ENCODE data around the gene HBB.
"Not testable (repeated sequence)": the region's sequence is repeated elsewhere in the genome, so short reads cannot be mapped to it uniquely, and the experiment has no call there.

HBB gene

DNA sequence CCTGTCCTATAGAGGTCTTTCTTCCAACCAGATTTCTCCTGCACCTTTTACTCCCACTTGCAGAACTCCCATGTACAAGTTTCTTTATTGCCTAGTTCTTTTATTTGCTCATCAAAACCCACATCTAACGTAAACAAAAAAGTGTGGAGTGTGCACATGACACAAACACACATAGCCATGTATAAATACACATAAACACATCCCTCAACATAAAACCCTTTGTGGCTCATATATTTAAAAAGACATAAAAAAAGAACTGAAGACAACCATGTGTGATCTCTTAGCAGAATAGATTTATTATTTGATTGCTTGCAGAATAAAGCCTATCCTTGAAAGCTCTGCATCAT is 26.0 kb upstream of the HBB start:
- no peak for TF ChIP-seq JUND (IDR thresholded peaks at IDR 0.05; ENCODE audit: low read depth)
- in situ Hi-C loops (cut with HindIII; ENCODE audit: low pct_unique_long_range_greater_than_20kb, low sequenced_read_pairs), result no loop called here
- DNase-seq (ENCODE audit: low read depth in 1 of 2, low spot score in 1 of 2), result no peak

DNA sequence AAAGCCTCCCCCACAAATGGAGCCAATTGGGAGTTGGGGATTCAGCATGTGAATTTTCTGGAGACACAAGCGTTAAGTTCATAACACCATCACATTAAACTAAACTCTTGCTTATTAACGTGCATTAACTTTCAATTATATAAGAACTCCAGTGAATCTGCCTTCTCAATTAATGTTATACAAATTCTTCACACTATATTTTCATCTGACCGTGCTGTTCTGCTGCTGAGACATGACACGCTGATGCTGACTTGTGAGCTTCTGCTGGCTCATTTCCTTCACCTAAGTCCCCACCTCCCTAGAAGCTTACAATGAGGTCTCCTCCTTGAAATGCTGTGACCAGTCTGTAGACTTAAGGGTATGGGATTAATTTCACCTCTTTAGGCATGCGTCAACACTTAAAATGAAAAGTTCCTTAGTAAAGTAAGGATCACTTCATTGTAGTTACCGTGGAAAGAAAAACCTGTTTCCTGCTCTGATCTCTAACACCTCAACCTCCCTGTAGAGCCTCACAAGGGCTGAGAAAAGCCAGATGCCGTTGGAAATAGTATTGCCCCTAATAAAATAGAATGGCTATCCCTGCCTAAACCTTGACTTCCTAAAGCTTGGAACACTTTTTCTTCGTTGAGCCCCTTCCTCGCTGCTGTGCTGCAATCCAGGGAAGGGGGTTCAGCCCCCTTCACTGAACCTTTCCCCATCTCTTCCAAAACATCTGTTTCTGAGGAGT is 25.5 kb upstream of the HBB start:
- in situ Hi-C loops (cut with HindIII; ENCODE audit: low pct_unique_long_range_greater_than_20kb, low sequenced_read_pairs), result no loop called here
- TF ChIP-seq JUND (IDR thresholded peaks at IDR 0.05; ENCODE audit: low read depth), result no peak
- DNase-seq (ENCODE audit: low read depth in 1 of 2, low spot score in 1 of 2), result no peak

DNA sequence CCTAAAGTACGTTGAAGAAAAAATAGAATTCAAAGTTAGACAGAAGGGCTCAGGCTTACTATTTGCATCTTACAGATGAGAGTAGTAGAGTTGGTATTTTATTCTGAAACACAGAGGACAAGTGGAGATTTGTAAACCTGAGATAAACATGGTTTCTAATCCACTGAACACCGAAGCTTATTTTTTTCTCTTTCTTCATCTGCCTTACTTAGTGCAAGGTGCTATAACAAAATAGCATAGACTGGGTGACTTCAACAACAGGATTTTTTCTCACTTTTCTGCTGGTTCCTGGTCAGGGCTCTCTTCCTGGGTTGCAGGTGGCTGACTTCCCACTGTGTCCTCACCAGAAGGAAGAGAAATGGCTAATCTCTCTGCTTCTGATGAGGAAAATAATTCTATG is 24.9 kb upstream of the HBB start:
- in situ Hi-C loops (cut with HindIII; ENCODE audit: low pct_unique_long_range_greater_than_20kb, low sequenced_read_pairs), result no loop called here
- DNase-seq (ENCODE audit: low read depth in 1 of 2, low spot score in 1 of 2), result no peak
- TF ChIP-seq JUND (IDR thresholded peaks at IDR 0.05; ENCODE audit: low read depth), result no peak

DNA sequence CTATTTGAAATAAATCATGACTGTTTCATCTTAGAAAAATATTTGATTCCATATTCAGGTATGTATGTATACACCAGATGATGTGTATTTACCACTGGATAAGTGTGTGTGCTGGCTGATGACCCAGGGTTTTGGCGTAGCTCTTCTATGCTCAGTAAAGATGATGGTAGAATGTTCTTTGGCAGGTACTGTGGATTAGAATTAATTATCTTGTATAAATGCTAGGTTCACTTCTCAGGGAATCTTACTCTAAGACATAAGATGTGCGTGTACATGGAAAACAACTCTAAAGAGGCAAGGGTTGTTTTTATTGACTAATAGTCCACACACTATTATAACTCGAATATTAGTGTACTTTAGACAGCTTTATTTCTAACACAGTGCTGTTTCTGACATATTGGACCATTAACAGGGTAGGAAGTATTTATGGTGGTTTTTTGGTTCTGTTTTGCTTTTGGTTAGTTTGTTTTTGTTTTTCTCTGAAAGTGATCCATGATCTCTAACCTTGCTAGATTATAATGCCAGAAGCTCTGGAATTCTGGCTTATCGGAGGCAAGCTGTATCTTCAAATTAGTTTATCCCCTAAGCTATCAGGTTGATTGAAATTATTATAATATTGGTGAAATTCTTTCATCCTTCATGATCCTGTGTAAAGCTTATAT is 23.8 kb upstream of the HBB start:
- in situ Hi-C loops (cut with HindIII; ENCODE audit: low pct_unique_long_range_greater_than_20kb, low sequenced_read_pairs), result no loop called here
- no peak for DNase-seq (ENCODE audit: low read depth in 1 of 2, low spot score in 1 of 2)
- TF ChIP-seq JUND (IDR thresholded peaks at IDR 0.05; ENCODE audit: low read depth), result no peak

DNA sequence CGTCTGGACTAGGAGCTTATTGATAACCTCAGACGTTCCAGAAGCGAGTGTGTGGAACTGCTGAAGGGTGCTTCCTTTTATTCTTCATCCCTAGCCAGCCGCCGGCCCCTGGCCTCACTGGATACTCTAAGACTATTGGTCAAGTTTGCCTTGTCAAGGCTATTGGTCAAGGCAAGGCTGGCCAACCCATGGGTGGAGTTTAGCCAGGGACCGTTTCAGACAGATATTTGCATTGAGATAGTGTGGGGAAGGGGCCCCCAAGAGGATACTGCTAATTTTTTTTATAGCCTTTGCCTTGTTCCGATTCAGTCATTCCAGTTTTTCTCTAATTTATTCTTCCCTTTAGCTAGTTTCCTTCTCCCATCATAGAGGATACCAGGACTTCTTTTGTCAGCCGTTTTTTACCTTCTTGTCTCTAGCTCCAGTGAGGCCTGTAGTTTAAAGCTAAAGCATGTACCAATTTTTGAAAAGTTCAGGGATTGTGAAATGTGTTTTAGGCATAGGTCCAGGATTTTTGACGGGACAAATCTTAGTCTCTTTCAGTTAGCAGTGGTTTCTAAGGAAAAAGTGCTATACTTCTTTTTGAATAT is 23.0 kb upstream of the HBB start, which contains the start of gene HBG1:
TSS of gene HBG1 (minus strand) at position 51 of the 590 bp plus-strand sequence. CDS start 53 bp downstream, outside the sequence.
- DNase-seq (ENCODE audit: low read depth in 1 of 2, low spot score in 1 of 2); in situ Hi-C loops (cut with HindIII; ENCODE audit: low pct_unique_long_range_greater_than_20kb, low sequenced_read_pairs): not testable (repeated sequence)

DNA sequence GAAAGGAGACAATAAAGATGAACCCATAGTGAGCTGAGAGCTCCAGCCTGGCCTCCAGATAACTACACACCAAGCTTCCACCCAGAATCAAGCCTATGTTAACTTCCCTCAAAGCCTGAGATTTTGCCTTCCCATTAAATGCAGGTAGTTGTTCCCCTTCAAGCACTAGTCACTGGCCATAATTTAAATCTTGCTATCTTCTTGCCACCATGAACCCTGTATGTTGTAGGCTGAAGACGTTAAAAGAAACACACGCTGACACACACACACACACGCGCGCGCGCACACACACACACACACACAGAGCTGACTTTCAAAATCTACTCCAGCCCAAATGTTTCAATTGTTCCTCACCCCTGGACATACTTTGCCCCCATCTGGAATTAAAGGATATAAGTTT is 21.6 kb upstream of the HBB start:
- in situ Hi-C loops (cut with HindIII; ENCODE audit: low pct_unique_long_range_greater_than_20kb, low sequenced_read_pairs); DNase-seq (ENCODE audit: low read depth in 1 of 2, low spot score in 1 of 2): not testable (repeated sequence)

DNA sequence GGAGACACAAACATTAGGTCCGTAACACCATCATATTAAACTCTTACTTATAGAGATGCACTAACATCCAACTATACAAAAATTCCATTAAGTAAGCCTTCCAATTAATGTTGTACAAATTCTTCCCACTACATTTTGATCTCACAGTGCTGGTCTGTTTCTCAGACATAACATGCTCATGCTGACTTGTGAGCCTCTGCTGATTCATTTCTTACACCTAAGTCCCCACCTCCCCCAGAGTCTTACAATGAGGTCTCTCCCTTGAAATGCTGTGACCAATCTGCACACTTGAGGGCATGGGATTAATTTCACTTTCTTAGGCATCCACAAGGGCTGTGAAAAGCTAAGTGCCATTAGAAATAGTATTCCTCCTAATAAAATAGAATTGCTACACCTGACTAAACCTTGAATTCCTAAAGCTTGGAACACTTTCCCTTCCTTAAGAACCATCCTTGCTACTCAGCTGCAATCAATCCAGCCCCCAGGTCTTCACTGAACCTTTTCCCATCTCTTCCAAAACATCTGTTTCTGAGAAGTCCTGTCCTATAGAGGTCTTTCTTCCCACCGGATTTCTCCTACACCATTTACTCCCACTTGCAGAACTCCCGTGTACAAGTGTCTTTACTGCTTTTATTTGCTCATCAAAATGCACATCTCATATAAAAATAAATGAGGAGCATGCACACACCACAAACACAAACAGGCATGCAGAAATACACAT is 20.8 kb upstream of the HBB start:
- TF ChIP-seq JUND (IDR thresholded peaks at IDR 0.05; ENCODE audit: low read depth), result no peak
- DNase-seq (ENCODE audit: low read depth in 1 of 2, low spot score in 1 of 2), result no peak
- in situ Hi-C loops (cut with HindIII; ENCODE audit: low pct_unique_long_range_greater_than_20kb, low sequenced_read_pairs), result no loop called here

DNA sequence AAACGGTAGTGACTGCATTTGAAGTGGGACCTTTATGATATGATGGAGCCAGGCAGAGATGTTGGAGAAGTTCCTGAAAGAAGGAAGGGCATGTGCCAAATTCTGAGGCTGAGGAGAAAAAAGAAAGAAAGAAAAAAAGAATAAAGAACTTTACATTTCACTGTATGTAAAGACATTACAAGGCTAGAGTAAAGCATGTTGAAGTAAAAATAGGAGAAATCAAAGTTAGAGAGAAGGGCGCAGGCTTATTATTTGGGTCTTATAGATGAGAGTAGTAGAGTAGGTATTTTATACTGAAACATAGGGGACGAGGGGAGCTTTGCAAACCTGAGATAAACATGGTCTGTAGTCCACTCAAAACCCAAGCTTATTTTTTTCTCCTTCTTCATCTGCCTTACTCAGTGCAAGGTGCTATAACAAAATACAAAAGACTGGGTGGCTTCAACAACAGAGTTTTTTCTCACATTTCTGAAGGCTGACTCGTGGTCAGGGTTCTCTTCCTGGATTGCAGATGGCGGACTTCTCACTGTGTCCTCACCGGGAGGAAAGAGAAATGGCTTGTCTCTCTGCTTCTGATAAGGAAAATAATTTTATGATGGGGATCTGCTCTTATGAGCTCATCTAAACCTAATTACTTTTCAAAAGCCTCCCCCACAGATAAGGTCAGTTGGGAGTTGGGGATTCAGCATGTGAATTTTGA is 20.1 kb upstream of the HBB start:
- no peak for TF ChIP-seq JUND (IDR thresholded peaks at IDR 0.05; ENCODE audit: low read depth)
- in situ Hi-C loops (cut with HindIII; ENCODE audit: low pct_unique_long_range_greater_than_20kb, low sequenced_read_pairs), result no loop called here
- DNase-seq (ENCODE audit: low read depth in 1 of 2, low spot score in 1 of 2), result no peak

DNA sequence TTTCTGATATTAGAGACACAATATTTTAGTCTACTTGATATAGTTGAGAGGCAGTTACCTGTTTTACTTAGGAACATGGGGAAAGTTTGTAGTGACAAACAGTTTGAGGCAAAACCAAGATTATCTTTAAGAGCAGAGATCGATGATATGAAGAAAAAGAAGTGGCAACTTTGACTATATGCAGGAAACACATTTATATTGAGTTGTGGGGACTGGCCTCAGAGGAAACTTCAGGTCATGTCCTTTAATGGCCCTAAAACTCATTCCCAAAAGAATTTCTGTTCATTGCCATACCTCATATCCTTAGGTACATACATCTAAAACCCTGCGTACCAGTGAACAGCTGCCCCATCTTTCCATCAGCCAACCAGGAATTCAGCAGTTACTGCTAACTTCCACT is 18.3 kb upstream of the HBB start:
- TF ChIP-seq JUND (IDR thresholded peaks at IDR 0.05; ENCODE audit: low read depth), result no peak
- in situ Hi-C loops (cut with HindIII; ENCODE audit: low pct_unique_long_range_greater_than_20kb, low sequenced_read_pairs), result no loop called here
- no peak for DNase-seq (ENCODE audit: low read depth in 1 of 2, low spot score in 1 of 2)

DNA sequence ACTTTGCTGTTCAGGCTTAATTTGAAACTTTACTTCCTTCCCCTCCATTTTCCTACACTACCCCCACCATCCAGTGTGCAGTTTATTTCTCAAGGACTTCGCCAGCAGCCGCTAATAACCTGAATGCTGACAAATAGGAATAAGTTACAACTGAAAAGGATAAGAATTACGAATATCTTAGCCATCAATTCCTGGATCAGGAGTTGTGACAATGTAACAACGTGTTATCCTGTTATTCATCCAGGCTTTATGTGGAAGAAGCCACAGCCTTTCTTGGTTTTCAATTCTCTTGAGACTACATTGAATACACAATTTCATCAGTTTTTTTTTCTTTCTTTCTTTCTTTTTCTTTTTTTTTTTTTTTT is 16.9 kb upstream of the HBB start:
- TF ChIP-seq JUND (IDR thresholded peaks at IDR 0.05; ENCODE audit: low read depth), result no peak
- in situ Hi-C loops (cut with HindIII; ENCODE audit: low pct_unique_long_range_greater_than_20kb, low sequenced_read_pairs), result no loop called here
- no peak for DNase-seq (ENCODE audit: low read depth in 1 of 2, low spot score in 1 of 2)

DNA sequence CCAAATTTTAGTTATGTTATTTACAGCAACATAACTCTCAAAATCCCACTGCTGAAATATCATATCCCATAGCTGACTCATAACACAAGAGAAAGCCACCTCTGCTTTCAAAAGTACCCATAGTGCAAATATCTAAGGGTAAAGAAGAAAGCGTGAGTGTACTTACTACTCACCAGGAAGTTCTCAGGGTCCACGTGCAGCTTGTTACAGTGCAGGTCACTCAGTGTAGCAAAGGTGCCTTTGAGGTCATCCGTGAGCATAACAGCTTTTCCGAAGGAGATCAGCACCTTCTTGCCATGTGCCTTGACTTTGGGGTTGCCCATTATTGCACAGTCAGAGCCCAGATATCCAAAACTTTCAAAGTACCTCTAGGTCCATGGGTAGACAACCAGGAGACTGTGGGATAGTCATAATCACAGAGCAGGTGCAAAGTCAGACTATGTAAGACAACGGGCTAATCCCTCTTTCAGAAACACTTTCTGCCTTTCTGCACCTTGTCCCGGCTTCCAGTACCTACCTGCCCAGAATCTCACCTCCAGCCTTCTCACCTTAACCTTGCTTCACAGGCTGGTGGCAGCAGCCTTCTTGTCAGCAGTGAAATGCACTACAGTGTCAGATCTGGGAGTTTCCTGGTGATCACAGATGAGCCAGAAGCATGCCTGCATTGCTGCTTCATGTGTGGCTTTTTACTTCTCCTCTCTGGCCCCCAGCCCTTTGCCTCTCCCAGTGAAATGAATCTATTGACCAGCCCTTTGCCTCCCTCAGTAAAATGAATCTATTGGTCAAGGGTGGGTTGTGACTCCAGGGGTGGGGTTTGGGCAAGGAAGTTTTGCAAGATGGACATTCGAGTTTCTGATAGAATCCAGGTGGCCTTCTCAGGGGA is 16.3 kb upstream of the HBB start:
- no peak for DNase-seq (ENCODE audit: low read depth in 1 of 2, low spot score in 1 of 2)
- in situ Hi-C loops (cut with HindIII; ENCODE audit: low pct_unique_long_range_greater_than_20kb, low sequenced_read_pairs), result no loop called here
- TF ChIP-seq JUND (IDR thresholded peaks at IDR 0.05; ENCODE audit: low read depth), result no peak

DNA sequence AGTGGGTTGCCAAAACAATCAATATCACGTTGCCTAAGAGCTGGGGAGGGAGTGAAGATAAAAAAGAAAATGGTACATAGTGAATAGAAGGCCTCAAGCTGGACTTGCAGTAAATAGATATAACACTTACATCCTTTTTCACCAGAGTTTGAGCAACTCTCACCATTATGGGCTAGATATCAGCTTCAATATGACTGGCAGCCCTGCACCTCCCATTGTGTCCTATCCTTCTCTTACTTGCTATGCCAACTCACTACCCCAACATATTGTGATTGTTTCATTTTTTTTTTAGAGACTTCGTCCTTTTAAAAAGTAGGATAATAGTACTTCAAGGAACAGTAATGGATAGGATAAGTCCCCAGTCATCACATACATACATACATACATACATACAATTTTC is 15.3 kb upstream of the HBB start:
- in situ Hi-C loops (cut with HindIII; ENCODE audit: low pct_unique_long_range_greater_than_20kb, low sequenced_read_pairs), result no loop called here
- no peak for TF ChIP-seq JUND (IDR thresholded peaks at IDR 0.05; ENCODE audit: low read depth)
- no peak for DNase-seq (ENCODE audit: low read depth in 1 of 2, low spot score in 1 of 2)
